DOHH2 (cell line): ENCODE data around the gene DIP2C.

Experiments used
- H3F3A ChIP-seq: fragments of 200-600 bp; sonication (generic), shearing (Covaris generic); 2 replicates; pipeline ENCODE4 v1.6.0; 2016; ENCODE audit warnings: antibody characterized with exemption, mild to moderate bottlenecking; ENCODE audit not compliant: control insufficient read depth, insufficient read depth
- H3K27ac ChIP-seq: fragments of 200-600 bp; sonication (generic); 2 replicates; pipeline ENCODE4 v1.5.1; 2014; ENCODE audit warnings: low read depth, mild to moderate bottlenecking, low read length, moderate library complexity
- H3K27me3 ChIP-seq: fragments of 200-600 bp; sonication (generic); 2 replicates; pipeline ENCODE4 v1.6.1; 2014; ENCODE audit warnings: mild to moderate bottlenecking, low read length, mixed read lengths; ENCODE audit not compliant: control insufficient read depth
- H3K36me3 ChIP-seq: fragments of 200-600 bp; sonication (generic); 2 replicates; pipeline ENCODE4 v1.6.1; 2014; ENCODE audit warnings: mild to moderate bottlenecking, low read length, moderate library complexity, mixed read lengths; ENCODE audit not compliant: control insufficient read depth
- H3K4me1 ChIP-seq: fragments of 200-600 bp; sonication (generic); 2 replicates; pipeline ENCODE4 v1.6.1; 2014; ENCODE audit warnings: mild to moderate bottlenecking, low read length, mixed read lengths; ENCODE audit not compliant: control insufficient read depth
- H3K4me2 ChIP-seq: fragments of 200-600 bp; sonication (generic); 2 replicates; pipeline ENCODE4 v1.6.0; 2014; ENCODE audit warnings: mild to moderate bottlenecking, low read length, moderate library complexity
- H3K4me3 ChIP-seq: fragments of 200-600 bp; sonication (generic); 2 replicates; pipeline ENCODE4 v1.5.1; 2014; ENCODE audit warnings: mild to moderate bottlenecking, low read length, mixed read lengths
- H3K79me2 ChIP-seq: fragments of 200-600 bp; sonication (generic); 2 replicates; pipeline ENCODE4 v1.6.1; 2014; ENCODE audit warnings: mild to moderate bottlenecking, low read length, mixed read lengths; ENCODE audit not compliant: control insufficient read depth
- H3K9me2 ChIP-seq: fragments of 200-600 bp; sonication (generic); replicated peaks from 2 replicates; pipeline ENCODE4 v1.6.1; 2014; ENCODE audit warnings: mild to moderate bottlenecking, low read length, mixed read lengths; ENCODE audit not compliant: control insufficient read depth
- H3K9me3 ChIP-seq: fragments of 200-600 bp; sonication (generic); 2 replicates; pipeline ENCODE4 v1.6.1; 2014; ENCODE audit warnings: antibody characterized with exemption, low read length, mixed read lengths; ENCODE audit not compliant: control insufficient read depth, insufficient read depth
- H4K20me1 ChIP-seq: fragments of 200-600 bp; sonication (generic); 2 replicates; pipeline ENCODE4 v1.6.0; 2014; ENCODE audit warnings: low read depth, mild to moderate bottlenecking, antibody characterized with exemption, low read length, moderate library complexity; ENCODE audit not compliant: control insufficient read depth, insufficient read depth
- EZH2phosphoT487 ChIP-seq: fragments of 200-600 bp; sonication (generic); IDR thresholded peaks from 2 replicates; pipeline ENCODE4 v1.6.1; 2017; ENCODE audit warnings: borderline replicate concordance, mild to moderate bottlenecking, antibody characterized with exemption, low read length, moderate library complexity, mixed read lengths
- TF ChIP-seq, protein P1 (sequence below): fragments of 200-600 bp; sonication (generic); IDR thresholded peaks from one replicate; pipeline ENCODE4 v1.5.1; 2014; ENCODE audit warnings: antibody characterized with exemption, mild to moderate bottlenecking, low read depth, low read length; ENCODE audit not compliant: poor library complexity, severe bottlenecking

Gene DIP2C

DNA sequence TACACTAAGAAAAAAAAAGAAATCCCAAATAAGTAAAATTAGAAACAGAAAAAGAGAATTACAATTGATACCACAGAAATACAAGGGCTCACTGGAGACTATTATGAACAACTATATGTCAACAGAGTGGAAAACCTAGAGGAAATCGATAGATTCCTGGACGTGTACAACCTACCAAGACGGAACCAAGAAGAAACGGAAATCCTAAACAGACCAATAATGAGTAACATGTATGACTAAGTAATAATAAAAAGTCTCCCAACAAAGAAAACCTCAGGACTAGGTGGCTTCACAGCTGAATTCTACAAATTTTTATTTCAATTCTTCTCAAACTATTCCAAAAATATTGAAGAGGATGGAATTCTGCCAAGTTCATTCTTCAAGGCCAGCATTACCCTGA is 13.9 kb downstream of the DIP2C start:
- no peaks in the 10 kb centered on the region for H3K79me2 ChIP-seq

GRCh38 chr10:673492-673891 is 16.0 kb downstream of the DIP2C start:
- Histone ChIP-seq H3K4me3 (no peak overlapping the region), H4K20me1 (no peaks in the 10 kb centered on the region), H3K79me2 (no peaks in the 10 kb centered on the region), H3K27ac (no peak overlapping the region), H3F3A (0 out of 2 replicates have a peak, but pooled peaks cover 3% of the 10 kb centered on the region), H3K4me2 (no peak overlapping the region), H3K36me3 (no peaks in the 10 kb centered on the region), H3K4me1 (no peaks in the 10 kb centered on the region), H3K9me3 (peaks cover 4% of the 10 kb centered on the region; the same call in 1 of the 2 replicates), H3K27me3 (peaks cover 11% of the 10 kb centered on the region), H3K9me2 (no peaks in the 10 kb centered on the region)
- no peak for TF ChIP-seq EZH2phosphoT487
- TF ChIP-seq, protein P1, sequence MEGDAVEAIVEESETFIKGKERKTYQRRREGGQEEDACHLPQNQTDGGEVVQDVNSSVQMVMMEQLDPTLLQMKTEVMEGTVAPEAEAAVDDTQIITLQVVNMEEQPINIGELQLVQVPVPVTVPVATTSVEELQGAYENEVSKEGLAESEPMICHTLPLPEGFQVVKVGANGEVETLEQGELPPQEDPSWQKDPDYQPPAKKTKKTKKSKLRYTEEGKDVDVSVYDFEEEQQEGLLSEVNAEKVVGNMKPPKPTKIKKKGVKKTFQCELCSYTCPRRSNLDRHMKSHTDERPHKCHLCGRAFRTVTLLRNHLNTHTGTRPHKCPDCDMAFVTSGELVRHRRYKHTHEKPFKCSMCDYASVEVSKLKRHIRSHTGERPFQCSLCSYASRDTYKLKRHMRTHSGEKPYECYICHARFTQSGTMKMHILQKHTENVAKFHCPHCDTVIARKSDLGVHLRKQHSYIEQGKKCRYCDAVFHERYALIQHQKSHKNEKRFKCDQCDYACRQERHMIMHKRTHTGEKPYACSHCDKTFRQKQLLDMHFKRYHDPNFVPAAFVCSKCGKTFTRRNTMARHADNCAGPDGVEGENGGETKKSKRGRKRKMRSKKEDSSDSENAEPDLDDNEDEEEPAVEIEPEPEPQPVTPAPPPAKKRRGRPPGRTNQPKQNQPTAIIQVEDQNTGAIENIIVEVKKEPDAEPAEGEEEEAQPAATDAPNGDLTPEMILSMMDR: no peak

More for the DNA sequence above, 13.9 kb downstream of the DIP2C start:
- Histone ChIP-seq H3F3A (no peaks in the 10 kb centered on the region), H3K4me2 (no peak overlapping the region), H3K9me2 (no peaks in the 10 kb centered on the region), H3K4me3 (no peak overlapping the region), H3K27me3 (peaks cover 11% of the 10 kb centered on the region), H3K9me3 (no peaks in the 10 kb centered on the region), H3K36me3 (no peaks in the 10 kb centered on the region), H3K27ac (no peak overlapping the region), H3K4me1 (no peaks in the 10 kb centered on the region), H4K20me1 (no peaks in the 10 kb centered on the region)
- TF ChIP-seq, protein P1: no peak
- no peak for TF ChIP-seq EZH2phosphoT487

DNA sequence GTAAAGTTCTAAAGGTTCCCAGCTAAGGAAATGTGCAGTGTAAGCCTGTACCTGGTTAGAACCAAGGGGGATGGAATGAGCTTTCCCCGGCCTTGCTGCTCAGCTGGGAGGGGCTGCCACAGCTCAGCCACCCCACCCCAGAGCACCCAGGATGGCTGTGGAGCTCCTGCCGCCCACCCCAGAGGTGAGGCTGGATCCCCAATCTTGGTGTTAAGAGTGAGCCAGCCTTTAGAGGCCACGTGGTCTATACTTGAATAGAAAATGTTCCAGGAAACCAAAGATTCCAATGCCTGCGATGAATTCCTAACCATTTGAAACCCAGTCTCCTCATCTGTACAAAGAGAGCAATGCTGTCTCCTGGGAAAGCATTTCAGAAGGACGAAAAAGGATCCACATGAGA is 16.5 kb downstream of the DIP2C start:
- H4K20me1 ChIP-seq: no peaks in the 10 kb centered on the region
- peaks cover 11% of the 10 kb centered on the region for H3K27me3 ChIP-seq
- peaks cover 3% of the 10 kb centered on the region; the same call in 1 of the 2 replicates for H3F3A ChIP-seq
- no peak for TF ChIP-seq EZH2phosphoT487
- TF ChIP-seq, protein P1: no peak
- no peaks in the 10 kb centered on the region for H3K36me3 ChIP-seq
- no peaks in the 10 kb centered on the region for H3K9me2 ChIP-seq
- H3K9me3 ChIP-seq: peaks cover 8% of the 10 kb centered on the region; the same call in 1 of the 2 replicates
- no peak overlapping the region for H3K4me3 ChIP-seq
- H3K4me2 ChIP-seq: no peak overlapping the region
- no peaks in the 10 kb centered on the region for H3K79me2 ChIP-seq
- no peaks in the 10 kb centered on the region for H3K4me1 ChIP-seq
- H3K27ac ChIP-seq: no peak overlapping the region

- TF ChIP-seq, protein P1: no peak
- no peak for TF ChIP-seq EZH2phosphoT487
- H3F3A ChIP-seq: peaks cover 3% of the 10 kb centered on the region; the same call in 1 of the 2 replicates
- no peak overlapping the region for H3K4me3 ChIP-seq
- H3K4me2 ChIP-seq: no peak overlapping the region
- no peaks in the 10 kb centered on the region for H4K20me1 ChIP-seq
- H3K79me2 ChIP-seq: no peaks in the 10 kb centered on the region
- no peaks in the 10 kb centered on the region for H3K36me3 ChIP-seq
- no peaks in the 10 kb centered on the region for H3K9me2 ChIP-seq
- H3K4me1 ChIP-seq: no peaks in the 10 kb centered on the region
- peaks cover 11% of the 10 kb centered on the region for H3K27me3 ChIP-seq
- peaks cover 16% of the 10 kb centered on the region; the same call in 1 of the 2 replicates for H3K9me3 ChIP-seq
- H3K27ac ChIP-seq: no peak overlapping the region
Observed at GRCh38 chr10:672203-672602, 17.3 kb downstream of the DIP2C start.
